ENCODE results near the gene IFITM10. TPM values are rescaled to one million over a fixed set of nuclear protein-coding genes. Genes with fewer than 3 reads are reported as not detected.

The IFITM10 gene
- total and polyA plus RNA-seq, 10 of the 15 experiments (the other 5 are each of a cell fraction or from before 2014, with no cell fraction given): 0.04 to 0.27 TPM; not detected in 8

DNA sequence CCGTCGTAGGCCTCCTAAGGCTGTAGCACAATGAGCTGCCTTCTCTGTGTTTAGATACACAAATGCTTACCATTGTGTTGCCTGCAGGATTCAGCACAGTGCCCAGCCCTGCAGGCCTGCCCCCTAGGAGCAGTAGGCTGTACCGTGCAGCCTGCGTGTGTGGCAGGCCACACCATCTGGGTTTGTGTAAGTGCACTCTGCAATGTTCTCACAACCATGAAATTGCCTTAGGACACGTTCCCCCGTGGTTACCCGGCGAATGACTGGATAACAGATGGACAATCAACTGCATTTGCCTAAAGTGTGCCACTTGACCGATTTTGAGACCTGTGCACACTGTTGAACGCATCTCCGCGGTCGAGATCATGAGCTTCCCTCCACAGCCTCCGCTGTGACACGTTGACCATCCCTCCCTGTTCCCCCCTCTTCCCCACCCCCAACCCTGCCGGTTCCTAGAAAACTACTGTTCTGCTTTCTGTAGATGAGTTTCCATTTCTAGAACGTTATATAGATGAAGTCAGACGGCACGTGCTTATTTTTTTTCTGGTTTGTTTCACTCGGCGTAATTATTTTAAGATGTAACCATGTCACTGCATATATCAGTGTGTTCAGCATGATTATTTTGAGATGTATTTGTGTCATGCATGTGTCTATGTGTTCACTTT lies 35.5 kb upstream of the IFITM10 start:
- no peaks in the 10 kb centered on the region for H3K9me3 ChIP-seq (replicated peaks; ENCODE audit: control insufficient read depth, insufficient read depth, low read length)
- no peaks in the 10 kb centered on the region for H3K4me1 ChIP-seq (ENCODE audit: control insufficient read depth, insufficient read depth, low read length)
- ChIA-PET POLR2A (no interaction called here), SMC1A (ENCODE audit: uncharacterized antibody, unreplicated experiment) (no interaction called here), RAD21 (ENCODE audit: unreplicated experiment) (interaction anchor here (1.8 kb wide), 1 partner anchor 92 kb away, joined by 4 read pairs; no protein-coding TSS in a partner anchor), CTCF (no interaction called here)
- no peaks in the 10 kb centered on the region for H3K79me2 ChIP-seq (ENCODE audit: control insufficient read depth, insufficient read depth, low read length)
- no peaks in the 10 kb centered on the region; a peak in 2 of 4 replicates for H3K27me3 ChIP-seq (replicated peaks in 1 of 2; ENCODE audit: control insufficient read depth in 2 of 2, insufficient read depth in 2 of 2, low read length in 1 of 2)
- no peak for ATAC-seq
- TF ChIP-seq NFYB (IDR thresholded peaks at IDR 0.05; ENCODE audit: insufficient read depth, low read depth, low read length) (no peak), ZBTB40 (IDR thresholded peaks at IDR 0.05; ENCODE audit: borderline replicate concordance) (no peak), BACH1 (IDR thresholded peaks at IDR 0.05; ENCODE audit: borderline replicate concordance) (no peak), MAX (IDR thresholded peaks at IDR 0.05; ENCODE audit: low read depth, low read length) (no peak), MXI1 (IDR thresholded peaks at IDR 0.05; ENCODE audit: low read depth, low read length) (no peak), FOS (IDR thresholded peaks at IDR 0.05; ENCODE audit: borderline replicate concordance, extremely low read depth, insufficient read length) (no peak)
- FAIRE-seq: no peak
- BruUV-seq (replicated peaks): no TSS peak
- no peak overlapping the region for H3K27ac ChIP-seq (ENCODE audit: control insufficient read depth, insufficient read depth)
- H4K20me1 ChIP-seq (ENCODE audit: control insufficient read depth, insufficient read depth): no peaks in the 10 kb centered on the region
- DNase-seq (ENCODE audit: low read depth, low spot score): no peak
- WGBS (ENCODE audit: insufficient coverage, insufficient replicate concordance, low lambda C conversion rate, missing lambda C conversion rate): 38% methylated on average over 15 of the region's 21 CpGs
- H3K9ac ChIP-seq (ENCODE audit: control insufficient read depth, insufficient read depth, low read length): no peak overlapping the region
- H3K4me2 ChIP-seq (ENCODE audit: control insufficient read depth, insufficient read depth): no peak overlapping the region
- no peaks in the 10 kb centered on the region for H3K36me3 ChIP-seq (ENCODE audit: control insufficient read depth in 2 of 2, insufficient read depth in 2 of 2, low read length in 1 of 2)
- intact Hi-C loops (cut with micrococcal nuclease; ENCODE audit: unreplicated experiment) (no loop called here), in situ Hi-C loops (cut with MboI) (no loop called here)
- H3K4me3 ChIP-seq: no peak overlapping the region
- H2AFZ ChIP-seq (ENCODE audit: control insufficient read depth, low read depth, low read length): no peak overlapping the region

Measured in GM12878 (cell line).